ENCODE results near the gene PRR7. TPM values are rescaled to one million over a fixed set of nuclear protein-coding genes. Genes with fewer than 3 reads are reported as not detected.
"Not testable (repeated sequence)": the region's sequence is repeated elsewhere in the genome, so short reads cannot be mapped to it uniquely, and the experiment has no call there.

The PRR7 gene
- polyA plus RNA-seq, 2 donors = 2.0 to 4.9 TPM

- Histone ChIP-seq H3K9me3 (ENCODE audit: control insufficient read depth in 2 of 2, insufficient read depth in 1 of 2, low read depth in 1 of 2, low read length in 1 of 2) (no peaks in the 10 kb centered on the region), H3K36me3 (ENCODE audit: control insufficient read depth in 2 of 2, insufficient read depth in 2 of 2, low read length in 1 of 2) (peaks cover 7 to 25% of the 10 kb centered on the region in 2 donors), H3K27me3 (ENCODE audit: control insufficient read depth in 1 of 2, insufficient read depth in 2 of 2, low read length in 2 of 2) (no peaks in the 10 kb centered on the region), H3K4me1 (ENCODE audit: control insufficient read depth in 2 of 2, insufficient read depth in 2 of 2, low read length in 1 of 2) (peaks cover 0 to 8% of the 10 kb centered on the region in 2 donors), H3K27ac (ENCODE audit: low read depth in 2 of 2, low read length in 1 of 2) (peak overlapping the region in 1 of 2 donors; percentile 43), H3K4me3 (ENCODE audit: low read depth in 1 of 2, low read length in 2 of 2) (no peak overlapping the region)
- WGBS, 2 donors = 77% methylated on average over 22 of the region's 22 CpGs
These were observed 37.6 kb downstream of the PRR7 start for GRCh38 chr5:177483994-177484901.

- Histone ChIP-seq H3K4me1 (ENCODE audit: control insufficient read depth in 2 of 2, insufficient read depth in 2 of 2, low read length in 1 of 2) (peaks cover 0 to 6% of the 10 kb centered on the region in 2 donors), H3K4me3 (ENCODE audit: low read depth in 1 of 2, low read length in 2 of 2) (no peak overlapping the region), H3K27ac (ENCODE audit: low read depth in 2 of 2, low read length in 1 of 2) (peak overlapping the region in 1 of 2 donors; percentile 43), H3K36me3 (ENCODE audit: control insufficient read depth in 2 of 2, insufficient read depth in 2 of 2, low read length in 1 of 2) (peaks cover 7 to 28% of the 10 kb centered on the region in 2 donors), H3K9me3 (ENCODE audit: control insufficient read depth in 2 of 2, insufficient read depth in 1 of 2, low read depth in 1 of 2, low read length in 1 of 2) (no peaks in the 10 kb centered on the region), H3K27me3 (ENCODE audit: control insufficient read depth in 1 of 2, insufficient read depth in 2 of 2, low read length in 2 of 2) (no peaks in the 10 kb centered on the region)
- WGBS, 2 donors = 77 to 86% methylated on average over 13 of the region's 13 CpGs
These were observed 38.4 kb downstream of the PRR7 start for GRCh38 chr5:177484902-177485549.

GRCh38 chr5:177485753-177486152 is 39.1 kb downstream of the PRR7 start:
- WGBS, 2 donors = 94 to 96% methylated on average over 3 of the region's 3 CpGs
- H3K4me3 ChIP-seq (ENCODE audit: low read depth in 1 of 2, low read length in 2 of 2); H3K4me1 ChIP-seq (ENCODE audit: control insufficient read depth in 2 of 2, insufficient read depth in 2 of 2, low read length in 1 of 2); H3K27me3 ChIP-seq (ENCODE audit: control insufficient read depth in 1 of 2, insufficient read depth in 2 of 2, low read length in 2 of 2); H3K27ac ChIP-seq (ENCODE audit: low read depth in 2 of 2, low read length in 1 of 2); H3K9me3 ChIP-seq (ENCODE audit: control insufficient read depth in 2 of 2, insufficient read depth in 1 of 2, low read depth in 1 of 2, low read length in 1 of 2): not testable (repeated sequence)
- H3K36me3 ChIP-seq (ENCODE audit: control insufficient read depth in 2 of 2, insufficient read depth in 2 of 2, low read length in 1 of 2) = peaks cover 7 to 33% of the 10 kb centered on the region in 2 donors

GRCh38 chr5:177486256-177486655 is 39.6 kb downstream of the PRR7 start:
- peaks cover 7 to 37% of the 10 kb centered on the region in 2 donors for H3K36me3 ChIP-seq (ENCODE audit: control insufficient read depth in 2 of 2, insufficient read depth in 2 of 2, low read length in 1 of 2)
- H3K4me1 ChIP-seq (ENCODE audit: control insufficient read depth in 2 of 2, insufficient read depth in 2 of 2, low read length in 1 of 2) = peaks cover 0 to 6% of the 10 kb centered on the region in 2 donors
- WGBS, 2 donors = 91 to 94% methylated on average over 3 of the region's 3 CpGs

DNA sequence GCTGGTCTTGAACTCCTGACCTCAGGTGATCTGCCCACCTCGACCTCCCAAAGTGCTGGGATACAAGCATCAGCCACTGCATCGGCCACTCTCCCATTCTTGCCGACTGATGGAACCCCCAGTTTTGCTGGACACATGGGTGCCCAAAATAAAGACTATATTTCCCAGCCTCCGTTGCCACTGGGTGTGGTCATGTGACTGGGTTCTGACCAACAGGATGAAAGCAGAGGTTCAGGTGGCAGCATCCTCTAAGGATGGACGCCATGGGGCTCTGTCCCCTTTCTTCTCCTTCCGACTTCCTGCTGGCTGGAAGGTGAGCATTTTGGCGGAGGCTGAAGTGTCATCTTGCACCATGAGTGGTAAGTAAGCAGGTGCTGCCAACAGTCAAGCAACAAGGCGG is 40.5 kb downstream of the PRR7 start:
- WGBS, 2 donors = 89 to 92% methylated on average over 8 of the region's 8 CpGs
- Histone ChIP-seq H3K27ac (ENCODE audit: low read depth in 2 of 2, low read length in 1 of 2) (no peak overlapping the region), H3K4me3 (ENCODE audit: low read depth in 1 of 2, low read length in 2 of 2) (no peak overlapping the region), H3K4me1 (ENCODE audit: control insufficient read depth in 2 of 2, insufficient read depth in 2 of 2, low read length in 1 of 2) (peaks cover 0 to 6% of the 10 kb centered on the region in 2 donors), H3K36me3 (ENCODE audit: control insufficient read depth in 2 of 2, insufficient read depth in 2 of 2, low read length in 1 of 2) (peaks cover 7 to 44% of the 10 kb centered on the region in 2 donors), H3K27me3 (ENCODE audit: control insufficient read depth in 1 of 2, insufficient read depth in 2 of 2, low read length in 2 of 2) (no peaks in the 10 kb centered on the region), H3K9me3 (ENCODE audit: control insufficient read depth in 2 of 2, insufficient read depth in 1 of 2, low read depth in 1 of 2, low read length in 1 of 2) (no peaks in the 10 kb centered on the region)

More at GRCh38 chr5:177486256-177486655, 39.6 kb downstream of the PRR7 start:
- Histone ChIP-seq H3K9me3 (ENCODE audit: control insufficient read depth in 2 of 2, insufficient read depth in 1 of 2, low read depth in 1 of 2, low read length in 1 of 2) (no peaks in the 10 kb centered on the region), H3K27me3 (ENCODE audit: control insufficient read depth in 1 of 2, insufficient read depth in 2 of 2, low read length in 2 of 2) (no peaks in the 10 kb centered on the region), H3K27ac (ENCODE audit: low read depth in 2 of 2, low read length in 1 of 2) (no peak overlapping the region), H3K4me3 (ENCODE audit: low read depth in 1 of 2, low read length in 2 of 2) (no peak overlapping the region)

DNA sequence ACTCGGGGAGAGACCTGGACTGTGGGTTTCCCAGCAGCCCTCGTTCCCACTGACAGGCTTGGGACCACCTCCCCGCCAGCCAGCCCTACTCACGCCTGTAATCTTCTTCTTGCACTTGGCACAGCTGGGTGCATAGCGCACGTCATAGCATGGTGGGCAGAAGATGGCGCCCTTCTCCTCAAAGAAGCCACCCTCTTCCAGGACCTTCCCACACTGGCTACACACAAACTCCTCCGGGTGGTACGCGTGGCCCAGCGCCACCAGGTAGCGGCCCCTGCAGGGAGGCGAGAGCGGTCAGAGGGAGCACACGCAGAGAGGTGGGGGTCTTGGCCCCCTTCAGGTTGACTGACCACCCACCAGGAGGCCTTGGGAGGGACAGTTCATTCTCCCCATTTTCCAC is 41.4 kb downstream of the PRR7 start:
- H3K27me3 ChIP-seq (ENCODE audit: control insufficient read depth in 1 of 2, insufficient read depth in 2 of 2, low read length in 2 of 2) = no peaks in the 10 kb centered on the region
- no peak overlapping the region for H3K4me3 ChIP-seq (ENCODE audit: low read depth in 1 of 2, low read length in 2 of 2)
- H3K4me1 ChIP-seq (ENCODE audit: control insufficient read depth in 2 of 2, insufficient read depth in 2 of 2, low read length in 1 of 2) = peaks cover 0 to 4% of the 10 kb centered on the region in 2 donors
- no peak overlapping the region for H3K27ac ChIP-seq (ENCODE audit: low read depth in 2 of 2, low read length in 1 of 2)
- WGBS, 2 donors = 89 to 91% methylated on average over 15 of the region's 15 CpGs
- peaks cover 7 to 48% of the 10 kb centered on the region in 2 donors for H3K36me3 ChIP-seq (ENCODE audit: control insufficient read depth in 2 of 2, insufficient read depth in 2 of 2, low read length in 1 of 2)
- no peaks in the 10 kb centered on the region for H3K9me3 ChIP-seq (ENCODE audit: control insufficient read depth in 2 of 2, insufficient read depth in 1 of 2, low read depth in 1 of 2, low read length in 1 of 2)

DNA sequence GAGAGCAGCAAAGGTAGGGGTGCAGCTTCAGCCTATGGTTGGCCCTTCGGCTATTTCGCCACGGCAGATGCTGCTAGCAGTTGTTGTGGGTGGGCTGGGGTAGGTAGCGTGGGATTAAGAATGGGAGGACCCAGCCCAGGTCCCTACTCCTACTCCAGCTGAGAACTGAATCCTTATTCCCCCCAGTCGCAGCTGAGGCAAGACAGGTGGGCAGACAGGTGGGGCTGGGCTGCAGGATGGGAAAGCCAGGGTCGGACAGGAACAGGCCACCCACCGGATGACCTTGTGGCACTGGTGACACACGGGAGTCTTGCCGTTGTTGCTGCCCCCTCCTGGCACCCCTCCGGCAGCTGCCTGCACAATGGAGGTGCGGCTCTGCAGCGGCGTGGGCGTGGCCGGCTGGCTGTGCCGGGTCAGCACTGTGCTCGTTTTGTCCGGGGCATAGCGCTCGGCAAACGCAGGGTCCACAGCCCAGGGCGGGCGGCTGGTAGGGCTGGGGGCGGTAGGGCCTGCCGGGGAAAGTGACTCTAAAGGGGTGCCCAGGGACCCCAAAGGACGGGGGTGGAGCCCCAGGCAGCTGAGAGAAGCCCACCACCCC is 42.6 kb downstream of the PRR7 start:
- 71 to 74% methylated on average over 24 to 26 of the region's 26 CpGs for WGBS, 2 donors
- Histone ChIP-seq H3K27ac (ENCODE audit: low read depth in 2 of 2, low read length in 1 of 2) (no peak overlapping the region), H3K4me3 (ENCODE audit: low read depth in 1 of 2, low read length in 2 of 2) (no peak overlapping the region)

GRCh38 chr5:177490311-177490991 is 43.8 kb downstream of the PRR7 start:
- H3K27me3 ChIP-seq (ENCODE audit: control insufficient read depth in 1 of 2, insufficient read depth in 2 of 2, low read length in 2 of 2) = no peaks in the 10 kb centered on the region
- 76 to 77% methylated on average over 15 of the region's 15 CpGs for WGBS, 2 donors
- peak overlapping the region in 1 of 2 donors; percentile 53 for H3K27ac ChIP-seq (ENCODE audit: low read depth in 2 of 2, low read length in 1 of 2)
- no peak overlapping the region for H3K4me3 ChIP-seq (ENCODE audit: low read depth in 1 of 2, low read length in 2 of 2)
- H3K9me3 ChIP-seq (ENCODE audit: control insufficient read depth in 2 of 2, insufficient read depth in 1 of 2, low read depth in 1 of 2, low read length in 1 of 2) = no peaks in the 10 kb centered on the region
- peaks cover 3 to 38% of the 10 kb centered on the region in 2 donors for H3K36me3 ChIP-seq (ENCODE audit: control insufficient read depth in 2 of 2, insufficient read depth in 2 of 2, low read length in 1 of 2)
- H3K4me1 ChIP-seq (ENCODE audit: control insufficient read depth in 2 of 2, insufficient read depth in 2 of 2, low read length in 1 of 2) = peaks cover 0 to 3% of the 10 kb centered on the region in 2 donors

More for the DNA sequence above, 42.6 kb downstream of the PRR7 start:
- Histone ChIP-seq H3K27me3 (ENCODE audit: control insufficient read depth in 1 of 2, insufficient read depth in 2 of 2, low read length in 2 of 2) (no peaks in the 10 kb centered on the region), H3K9me3 (ENCODE audit: control insufficient read depth in 2 of 2, insufficient read depth in 1 of 2, low read depth in 1 of 2, low read length in 1 of 2) (no peaks in the 10 kb centered on the region), H3K4me1 (ENCODE audit: control insufficient read depth in 2 of 2, insufficient read depth in 2 of 2, low read length in 1 of 2) (peaks cover 0 to 4% of the 10 kb centered on the region in 2 donors), H3K36me3 (ENCODE audit: control insufficient read depth in 2 of 2, insufficient read depth in 2 of 2, low read length in 1 of 2) (peaks cover 3 to 39% of the 10 kb centered on the region in 2 donors)

DNA sequence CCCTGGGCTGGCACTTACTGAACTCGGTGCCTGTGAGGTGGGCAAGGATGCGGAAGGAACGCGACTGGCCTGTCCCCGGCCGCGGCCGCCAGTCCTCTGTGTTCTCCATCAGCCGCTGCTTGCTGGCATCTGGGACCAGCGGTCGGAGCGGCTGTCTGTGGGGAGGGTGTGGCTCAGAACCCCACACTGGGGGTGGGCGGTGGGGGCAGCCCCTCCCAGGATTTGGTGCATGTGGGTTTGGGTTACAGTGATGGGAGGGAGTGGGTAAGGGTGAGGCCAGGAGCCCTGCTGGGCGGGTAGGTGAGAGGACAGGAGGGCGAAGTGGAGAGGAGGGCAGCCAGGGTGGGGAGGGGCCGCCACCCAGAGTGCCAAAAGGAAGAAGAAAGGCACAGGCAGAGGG is 44.4 kb downstream of the PRR7 start:
- Histone ChIP-seq H3K27me3 (ENCODE audit: control insufficient read depth in 1 of 2, insufficient read depth in 2 of 2, low read length in 2 of 2) (no peaks in the 10 kb centered on the region), H3K27ac (ENCODE audit: low read depth in 2 of 2, low read length in 1 of 2) (peak overlapping the region in 1 of 2 donors; percentile 47), H3K36me3 (ENCODE audit: control insufficient read depth in 2 of 2, insufficient read depth in 2 of 2, low read length in 1 of 2) (peaks cover 3 to 38% of the 10 kb centered on the region in 2 donors), H3K9me3 (ENCODE audit: control insufficient read depth in 2 of 2, insufficient read depth in 1 of 2, low read depth in 1 of 2, low read length in 1 of 2) (no peaks in the 10 kb centered on the region), H3K4me1 (ENCODE audit: control insufficient read depth in 2 of 2, insufficient read depth in 2 of 2, low read length in 1 of 2) (peaks cover 2 to 3% of the 10 kb centered on the region in 2 donors), H3K4me3 (ENCODE audit: low read depth in 1 of 2, low read length in 2 of 2) (no peak overlapping the region)
- WGBS, 2 donors = 85 to 88% methylated on average over 13 to 16 of the region's 16 CpGs

Measured in esophagus (tissue), 2 donors.